Osteocyte (in vitro differentiated cells): ENCODE measurements around the gene S100A2. TPM values are rescaled to one million over a fixed set of nuclear protein-coding genes. Genes with fewer than 3 reads are reported as not detected.

ENCODE experiments used
- DNase-seq: peaks from one replicate; pipeline ENCODE4 v3.0.0; 2021; ENCODE audit warnings: mixed read lengths; ENCODE audit not compliant: unreplicated experiment; ENCODE audit errors: extremely low spot score
- H3K27ac Mint-ChIP-seq: one replicate; pipeline ENCODE4 v1.8.0; 2021; ENCODE audit warnings: mild to moderate bottlenecking, mixed read lengths; ENCODE audit not compliant: unreplicated experiment
- H3K27me3 Mint-ChIP-seq: one replicate; pipeline ENCODE4 v1.8.0; 2021; ENCODE audit warnings: mixed read lengths; ENCODE audit not compliant: unreplicated experiment
- H3K36me3 Mint-ChIP-seq: one replicate; pipeline ENCODE4 v1.8.0; 2021; ENCODE audit warnings: mixed read lengths; ENCODE audit not compliant: unreplicated experiment
- H3K4me1 Mint-ChIP-seq: one replicate; pipeline ENCODE4 v1.8.0; 2021; ENCODE audit warnings: mixed read lengths; ENCODE audit not compliant: unreplicated experiment
- H3K4me3 Mint-ChIP-seq: one replicate; pipeline ENCODE4 v1.8.0; 2021; ENCODE audit warnings: mild to moderate bottlenecking, moderate library complexity, mixed read lengths; ENCODE audit not compliant: unreplicated experiment
- H3K9me3 Mint-ChIP-seq: one replicate; pipeline ENCODE4 v1.8.0; 2021; ENCODE audit warnings: mixed read lengths; ENCODE audit not compliant: unreplicated experiment
- CTCF ChIP-seq: fragments of 200-600 bp; sonication (generic); IDR thresholded peaks from 2 replicates; pipeline ENCODE4 v1.5.0; 2021; ENCODE audit warnings: antibody characterized with exemption, mild to moderate bottlenecking, moderate library complexity
- total RNA-seq: library from RNA; stranded (reverse); gene quantifications from 2 replicates; pipeline ENCODE4 v1.2.1, GENCODE V29; 2021

S100A2 gene
- total RNA-seq, 1 donor from 2014 or later: 8.9 TPM

- no peaks in the 10 kb centered on the region for H3K36me3 Mint-ChIP-seq
- peak overlapping the region; percentile 84 for H3K27ac Mint-ChIP-seq
- H3K9me3 Mint-ChIP-seq: no peaks in the 10 kb centered on the region
- DNase-seq: no peak
- TF ChIP-seq CTCF: no peak
- no peak overlapping the region for H3K4me3 Mint-ChIP-seq
- peaks cover 33% of the 10 kb centered on the region for H3K4me1 Mint-ChIP-seq
- H3K27me3 Mint-ChIP-seq: no peaks in the 10 kb centered on the region
These were observed 31.3 kb downstream of the S100A2 start for GRCh38 chr1:153534226-153534924.

- Mint-ChIP-seq H3K36me3 (no peaks in the 10 kb centered on the region), H3K27me3 (no peaks in the 10 kb centered on the region), H3K4me3 (no peak overlapping the region), H3K27ac (peak overlapping the region; percentile 84), H3K4me1 (peaks cover 30% of the 10 kb centered on the region), H3K9me3 (no peaks in the 10 kb centered on the region)
- no peak for DNase-seq
- TF ChIP-seq CTCF: no peak
These were observed 31.9 kb downstream of the S100A2 start for GRCh38 chr1:153533689-153534201.

- peak overlapping the region; percentile 84 for H3K27ac Mint-ChIP-seq
- DNase-seq: no peak
- H3K36me3 Mint-ChIP-seq: no peaks in the 10 kb centered on the region
These were observed 32.7 kb downstream of the S100A2 start for GRCh38 chr1:153532769-153533599.

GRCh38 chr1:153532181-153532580 lies 33.5 kb downstream of the S100A2 start:
- no peak for DNase-seq
- Mint-ChIP-seq H3K27me3 (no peaks in the 10 kb centered on the region), H3K4me3 (no peak overlapping the region), H3K36me3 (no peaks in the 10 kb centered on the region), H3K27ac (no peak overlapping the region), H3K4me1 (peaks cover 24% of the 10 kb centered on the region), H3K9me3 (no peaks in the 10 kb centered on the region)
- TF ChIP-seq CTCF: no peak

More at GRCh38 chr1:153532769-153533599, 32.7 kb downstream of the S100A2 start:
- Mint-ChIP-seq H3K27me3 (no peaks in the 10 kb centered on the region), H3K4me1 (peaks cover 24% of the 10 kb centered on the region), H3K9me3 (no peaks in the 10 kb centered on the region), H3K4me3 (no peak overlapping the region)
- peak; percentile 66 for TF ChIP-seq CTCF

- H3K9me3 Mint-ChIP-seq: no peaks in the 10 kb centered on the region
- H3K27ac Mint-ChIP-seq: no peak overlapping the region
- no peak for TF ChIP-seq CTCF
- DNase-seq: no peak
- H3K36me3 Mint-ChIP-seq: no peaks in the 10 kb centered on the region
- H3K27me3 Mint-ChIP-seq: no peaks in the 10 kb centered on the region
- peaks cover 24% of the 10 kb centered on the region for H3K4me1 Mint-ChIP-seq
- no peak overlapping the region for H3K4me3 Mint-ChIP-seq
These were observed 34.0 kb downstream of the S100A2 start for GRCh38 chr1:153531638-153532037.
